GM10847 (cell line): Measurements from ENCODE around the gene ASB6.

Experiments
- POLR2A ChIP-seq: IDR thresholded peaks from 2 replicates; pipeline ENCODE4 v1.6.1; 2011; ENCODE audit not compliant: insufficient read length; ENCODE audit errors: extremely low read depth

Gene ASB6

DNA sequence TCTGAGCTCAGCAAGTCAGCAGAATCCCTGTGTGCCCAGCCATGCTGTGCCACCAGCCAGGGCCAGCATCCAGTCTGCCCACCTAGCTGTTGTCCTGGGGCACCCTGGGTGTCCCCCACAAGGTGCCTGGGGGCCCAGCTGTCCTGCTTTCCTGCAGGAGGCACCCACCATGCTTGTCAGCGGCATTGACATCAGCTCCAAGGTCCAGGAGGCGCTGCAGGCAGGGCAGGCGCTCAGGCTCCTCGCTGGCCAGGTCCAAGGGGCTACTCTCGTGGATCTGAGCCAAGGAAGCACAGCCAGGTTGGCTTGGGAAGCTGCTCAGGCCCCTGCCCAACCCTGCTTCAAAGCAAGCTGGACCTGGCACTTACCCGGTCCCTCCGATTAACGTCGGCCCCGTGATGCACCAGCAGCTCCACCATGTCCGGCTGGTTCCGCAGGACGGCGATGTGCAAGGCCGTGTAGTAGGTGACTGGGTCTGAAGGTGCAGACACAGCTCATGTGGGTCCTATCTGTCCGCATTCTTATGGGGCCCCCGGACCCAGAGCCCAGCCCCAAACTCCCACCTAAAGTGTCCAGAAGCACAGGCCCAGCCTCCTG is 2.8 kb downstream of the ASB6 start:
- no peak for TF ChIP-seq POLR2A

- no peak for TF ChIP-seq POLR2A
These were observed 4.1 kb downstream of the ASB6 start for GRCh38 chr9:129637673-129638439.

- no peak for TF ChIP-seq POLR2A
These were observed 4.8 kb downstream of the ASB6 start for GRCh38 chr9:129637102-129637501.

GRCh38 chr9:129635099-129636065 is 6.6 kb downstream of the ASB6 start:
- TF ChIP-seq POLR2A, result no peak

DNA sequence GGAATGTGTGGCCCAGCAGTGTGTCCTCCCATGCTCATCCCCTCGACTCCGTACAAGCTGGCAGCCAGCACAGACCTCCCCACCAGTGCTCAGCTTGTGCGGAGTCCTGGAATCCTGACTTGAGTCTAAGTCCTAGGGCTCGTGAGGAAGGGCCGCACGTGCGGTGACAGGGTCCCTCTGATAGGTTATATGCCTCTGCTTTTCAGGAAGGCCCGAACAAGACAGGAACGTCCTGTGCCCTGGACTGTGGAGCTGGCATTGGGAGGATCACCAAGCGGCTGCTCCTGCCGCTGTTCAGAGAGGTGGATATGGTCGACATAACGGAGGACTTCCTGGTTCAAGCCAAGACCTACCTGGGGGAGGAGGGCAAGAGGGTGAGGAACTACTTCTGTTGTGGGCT is 8.1 kb downstream of the ASB6 start:
- no peak for TF ChIP-seq POLR2A

GRCh38 chr9:129633207-129633606 is 8.7 kb downstream of the ASB6 start:
- no peak for TF ChIP-seq POLR2A

DNA sequence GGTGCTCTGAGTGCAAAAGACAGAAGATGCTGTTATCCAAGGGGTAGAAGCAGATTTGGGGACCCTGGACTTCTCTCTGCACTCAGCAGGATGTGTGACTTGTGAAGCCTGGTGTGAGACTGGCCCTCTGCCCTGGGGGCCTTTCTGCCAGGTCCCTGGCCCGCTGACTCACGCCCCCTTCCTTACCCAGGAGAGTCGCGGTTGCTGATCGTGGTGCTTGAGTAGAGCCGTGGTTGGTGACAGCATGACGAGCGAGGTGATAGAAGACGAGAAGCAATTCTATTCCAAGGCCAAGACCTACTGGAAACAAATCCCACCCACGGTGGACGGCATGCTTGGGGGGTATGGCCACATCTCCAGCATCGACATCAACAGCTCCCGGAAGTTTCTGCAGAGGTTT is 9.5 kb downstream of the ASB6 start:
- TF ChIP-seq POLR2A, result no peak

GRCh38 chr9:129631674-129632129 is 10.2 kb downstream of the ASB6 start:
- TF ChIP-seq POLR2A, result no peak

GRCh38 chr9:129630967-129631673 is 10.8 kb downstream of the ASB6 start:
- no peak for TF ChIP-seq POLR2A

DNA sequence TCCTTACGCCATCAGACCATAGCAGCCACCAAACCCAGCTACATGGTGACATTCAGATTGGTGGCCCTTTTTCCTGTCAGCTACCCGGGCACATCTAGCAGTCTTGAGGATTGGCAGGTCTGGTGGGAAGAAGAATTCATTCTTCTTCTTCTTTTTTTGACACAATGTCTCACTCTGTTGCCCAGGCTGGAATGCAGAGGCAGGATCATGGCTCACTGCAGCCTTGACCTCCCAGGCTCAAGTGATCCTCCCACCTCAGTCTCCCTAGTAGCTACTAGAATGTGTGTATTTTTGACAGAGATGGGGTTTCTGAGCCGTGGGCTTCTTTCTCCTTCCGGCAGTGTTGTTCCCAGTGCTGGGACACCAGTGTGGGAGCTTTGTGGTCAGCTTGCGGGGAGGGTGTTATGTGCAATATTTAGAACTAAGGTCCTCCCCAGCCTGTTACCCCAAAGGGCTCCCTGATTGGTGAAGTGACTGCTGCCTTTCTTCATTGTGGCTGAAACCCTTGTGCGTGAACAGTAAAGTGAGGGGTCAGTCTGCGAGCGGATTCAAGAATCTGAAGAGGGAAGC is 12.6 kb downstream of the ASB6 start:
- no peak for TF ChIP-seq POLR2A

GRCh38 chr9:129628709-129629108 is 13.2 kb downstream of the ASB6 start:
- no peak for TF ChIP-seq POLR2A

DNA sequence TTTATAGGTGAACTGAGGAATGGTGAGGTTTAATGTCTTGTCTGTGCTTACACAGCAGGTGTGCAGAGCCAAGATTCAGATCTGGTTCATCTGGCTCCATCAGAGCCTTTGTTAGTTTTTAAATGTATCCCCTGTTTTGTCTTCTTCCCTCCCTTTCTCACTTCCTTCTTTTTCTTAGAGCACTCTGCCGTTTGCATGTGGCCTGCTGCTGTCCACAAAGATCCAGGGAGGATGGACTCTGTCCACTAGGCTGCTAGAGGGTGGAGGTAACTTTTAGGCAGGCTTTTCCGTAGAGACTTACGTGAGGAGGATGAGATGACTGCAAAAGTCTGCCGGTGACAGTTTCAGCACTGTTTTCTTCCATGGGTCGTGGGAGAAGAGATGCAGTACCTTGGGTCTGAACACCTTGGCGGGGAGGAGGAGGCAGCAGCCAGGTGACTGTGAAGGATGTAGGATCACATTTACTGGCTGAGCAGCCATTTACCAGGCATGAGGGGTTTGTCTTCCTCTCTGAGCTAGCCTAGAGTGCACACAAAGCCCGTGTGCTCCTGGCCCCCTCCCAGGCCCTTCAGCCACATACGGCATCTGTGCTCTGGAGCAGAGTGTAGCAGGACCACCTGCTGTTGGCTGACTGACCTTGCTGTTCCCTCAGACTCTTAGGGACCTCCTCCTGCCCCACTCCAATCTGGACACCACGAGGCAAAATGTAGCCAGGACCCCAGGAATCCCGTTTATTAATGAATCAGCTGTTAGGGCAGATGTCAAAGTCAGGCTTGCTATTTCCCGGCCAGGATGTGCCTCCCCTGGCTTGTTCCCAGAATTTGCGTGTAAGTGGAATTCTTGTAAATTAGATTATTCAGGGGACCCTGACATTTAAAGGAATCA is 14.2 kb downstream of the ASB6 start:
- TF ChIP-seq POLR2A, result no peak

GRCh38 chr9:129626625-129627284 is 15.2 kb downstream of the ASB6 start:
- TF ChIP-seq POLR2A, result no peak
